HCT116 (cell line): ENCODE data around the gene ACTR3C.
"Not testable (repeated sequence)": the region's sequence is repeated elsewhere in the genome, so short reads cannot be mapped to it uniquely, and the experiment has no call there.

ENCODE experiments used
- CEBPB ChIP-seq: IDR thresholded peaks from 2 replicates; pipeline ENCODE4 v1.6.1; 2012; ENCODE audit warnings: low read depth
- CTCF ChIP-seq, 3 experiments: fragments of 200-600 bp in 1 of 3; sonication (generic) in 1 of 3; IDR thresholded peaks in 2 of 3; conservative IDR thresholded peaks in 1 of 3; 2 replicates each; pipeline ENCODE4 v1.5.1; 2012 to 2017; ENCODE audit warnings: low read depth in 2 of 3, low read length in 2 of 3, antibody characterized with exemption in 1 of 3, borderline replicate concordance in 1 of 3, control low read depth in 1 of 3, mild to moderate bottlenecking in 1 of 3, mixed read lengths in 1 of 3, mixed run types in 1 of 3, moderate library complexity in 1 of 3; ENCODE audit not compliant: insufficient read depth in 1 of 3
- ELF1 ChIP-seq: IDR thresholded peaks from 2 replicates; pipeline ENCODE4 v1.6.1; 2012; ENCODE audit warnings: low read depth, borderline replicate concordance
- EZH2 ChIP-seq: fragments of 200-600 bp; sonication (generic); IDR thresholded peaks from 2 replicates; pipeline ENCODE4 v1.6.1; 2017; ENCODE audit warnings: antibody characterized with exemption, mixed run types
- FOSL1 ChIP-seq: IDR thresholded peaks from 2 replicates; pipeline ENCODE4 v1.6.1; 2012; ENCODE audit warnings: low read depth
- JUND ChIP-seq: IDR thresholded peaks from 2 replicates; pipeline ENCODE4 v1.6.1; 2012
- POLR2A ChIP-seq: IDR thresholded peaks from 2 replicates; pipeline ENCODE4 v1.7.0; 2011; ENCODE audit warnings: borderline replicate concordance; ENCODE audit not compliant: insufficient read depth, insufficient read length; ENCODE audit errors: extremely low read depth
- POLR2AphosphoS5 ChIP-seq: IDR thresholded peaks from 2 replicates; pipeline ENCODE4 v1.6.1; 2011; ENCODE audit warnings: mild to moderate bottlenecking, low read depth, low read length, moderate library complexity
- YY1 ChIP-seq: IDR thresholded peaks from 2 replicates; pipeline ENCODE4 v1.6.1; 2011; ENCODE audit warnings: low read length, low read depth, moderate library complexity, mild to moderate bottlenecking; ENCODE audit not compliant: insufficient replicate concordance; ENCODE audit errors: extremely low read depth

GRCh38 chr7:150283111-150283510 is 40.2 kb downstream of the ACTR3C start:
- TF ChIP-seq CTCF (IDR thresholded peaks at IDR 0.05 in 2 of 3, conservative IDR thresholded peaks at IDR 0.05 in 1 of 3; ENCODE audit: borderline replicate concordance in 1 of 3, insufficient read depth in 1 of 3, low read depth in 2 of 3, low read length in 2 of 3); ELF1; POLR2A; CEBPB; YY1; JUND; EZH2; FOSL1; POLR2AphosphoS5: not testable (repeated sequence)
